OCI-LY3 (cell line): ENCODE results near the gene IL16.

Experiments
- EZH2phosphoT487 ChIP-seq: fragments of 200-600 bp; shearing (Covaris generic); IDR thresholded peaks from 2 replicates; pipeline ENCODE4 v1.6.1; 2018; ENCODE audit warnings: antibody characterized with exemption, mixed run types, low read depth
- TF ChIP-seq, protein P1 (sequence below): fragments of 200-600, 300-600 bp; sonication (generic); IDR thresholded peaks from 2 replicates; pipeline ENCODE4 v1.5.1; 2014; ENCODE audit warnings: antibody characterized with exemption, low read length, low read depth

DNA sequence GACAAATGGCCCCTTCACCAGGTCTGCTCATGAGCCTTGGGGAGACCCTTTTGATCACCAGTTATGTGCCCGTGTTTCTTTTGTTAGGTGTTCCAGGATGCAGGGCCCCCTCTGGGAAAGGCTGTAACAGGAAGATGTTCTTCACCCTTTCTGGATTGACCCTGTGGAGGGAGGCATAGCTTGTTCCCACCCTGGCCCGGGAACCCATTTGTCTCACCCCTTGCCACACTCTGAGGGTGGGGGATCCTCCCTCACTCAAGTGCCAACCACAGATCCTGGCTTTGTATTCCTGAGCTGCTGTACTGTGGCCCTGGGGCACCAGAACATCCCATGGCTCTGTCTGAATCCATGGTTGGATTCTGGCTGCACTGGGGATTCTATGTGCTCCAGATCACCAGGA lies 18.9 kb downstream of the IL16 start:
- TF ChIP-seq, protein P1, sequence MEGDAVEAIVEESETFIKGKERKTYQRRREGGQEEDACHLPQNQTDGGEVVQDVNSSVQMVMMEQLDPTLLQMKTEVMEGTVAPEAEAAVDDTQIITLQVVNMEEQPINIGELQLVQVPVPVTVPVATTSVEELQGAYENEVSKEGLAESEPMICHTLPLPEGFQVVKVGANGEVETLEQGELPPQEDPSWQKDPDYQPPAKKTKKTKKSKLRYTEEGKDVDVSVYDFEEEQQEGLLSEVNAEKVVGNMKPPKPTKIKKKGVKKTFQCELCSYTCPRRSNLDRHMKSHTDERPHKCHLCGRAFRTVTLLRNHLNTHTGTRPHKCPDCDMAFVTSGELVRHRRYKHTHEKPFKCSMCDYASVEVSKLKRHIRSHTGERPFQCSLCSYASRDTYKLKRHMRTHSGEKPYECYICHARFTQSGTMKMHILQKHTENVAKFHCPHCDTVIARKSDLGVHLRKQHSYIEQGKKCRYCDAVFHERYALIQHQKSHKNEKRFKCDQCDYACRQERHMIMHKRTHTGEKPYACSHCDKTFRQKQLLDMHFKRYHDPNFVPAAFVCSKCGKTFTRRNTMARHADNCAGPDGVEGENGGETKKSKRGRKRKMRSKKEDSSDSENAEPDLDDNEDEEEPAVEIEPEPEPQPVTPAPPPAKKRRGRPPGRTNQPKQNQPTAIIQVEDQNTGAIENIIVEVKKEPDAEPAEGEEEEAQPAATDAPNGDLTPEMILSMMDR, result no peak
- no peak for TF ChIP-seq EZH2phosphoT487
